ENCODE measurements around the gene UBE2R2.

DNA sequence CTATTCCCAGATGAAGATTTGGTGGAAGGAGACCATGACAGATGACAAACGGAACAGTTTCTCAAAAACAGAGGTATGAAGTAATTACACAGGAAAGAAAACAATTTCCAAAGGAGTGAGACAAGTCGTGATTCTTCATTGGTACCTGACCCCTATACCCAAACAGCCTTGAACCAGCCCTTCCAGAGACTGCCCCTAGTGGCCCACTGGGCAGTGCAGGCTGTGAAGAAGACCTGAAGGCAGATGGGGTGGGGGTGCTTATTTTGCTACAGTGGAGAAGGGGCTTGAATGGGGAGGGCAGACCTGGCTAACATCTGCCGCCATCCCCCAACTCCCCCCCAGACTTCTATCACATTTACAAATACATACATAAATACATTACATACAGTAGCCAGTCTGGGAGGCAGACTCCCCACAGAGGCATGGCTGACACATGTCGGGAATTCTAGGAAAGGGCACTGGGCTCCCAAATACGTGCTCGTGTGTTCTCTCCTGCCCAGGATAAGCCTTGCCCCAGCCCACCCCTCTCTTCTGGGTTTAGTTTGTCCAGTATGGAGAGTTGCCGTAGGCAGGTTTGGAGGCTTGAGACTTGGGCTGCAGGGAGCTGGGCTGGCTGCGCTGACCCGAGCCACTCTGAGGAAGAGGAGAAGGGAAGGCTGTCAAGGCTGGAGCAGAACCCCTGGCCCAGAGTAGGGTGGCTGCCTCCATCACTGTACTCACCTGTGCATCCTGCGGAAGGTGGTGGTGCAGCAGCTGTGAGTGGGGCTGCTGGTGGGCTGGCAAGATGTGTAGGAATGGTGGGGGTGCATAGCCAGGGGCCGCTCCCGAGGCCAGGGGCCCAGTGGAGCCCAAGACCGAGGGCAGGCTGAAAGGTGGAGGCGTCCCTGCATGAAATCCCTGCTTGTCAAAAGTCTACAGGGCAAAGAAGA lies 105.3 kb downstream of the UBE2R2 start:
- no peak for TF ChIP-seq SUZ12 (IDR thresholded peaks at IDR 0.05; ENCODE audit: extremely low read depth, insufficient read depth, insufficient read length)
- TF ChIP-seq YY1 (IDR thresholded peaks at IDR 0.05; ENCODE audit: insufficient read depth, insufficient read length): no peak
- TF ChIP-seq ZNF274 (IDR thresholded peaks at IDR 0.05; ENCODE audit: low read depth, low read length): no peak
